ENCODE results near the gene MADD.

MADD gene

DNA sequence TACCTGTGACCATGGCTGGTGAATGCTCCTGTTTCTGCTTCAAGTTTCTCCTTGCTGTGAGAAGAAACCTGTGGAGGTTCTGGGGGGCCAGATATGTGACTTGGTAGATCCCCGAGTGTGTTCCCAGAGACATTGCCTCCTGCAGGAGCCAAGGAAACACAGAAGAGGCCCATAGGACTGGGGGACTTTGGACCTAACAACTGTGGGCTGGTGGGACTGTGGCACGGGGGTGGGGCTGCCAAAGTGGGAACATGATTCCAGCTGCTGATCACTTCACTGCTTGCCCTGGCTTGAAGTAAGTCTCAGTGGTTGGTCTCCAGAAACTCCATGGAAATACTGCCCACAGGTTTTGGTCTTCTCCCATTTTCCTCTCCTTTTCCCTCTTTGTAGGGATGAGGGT lies 16.3 kb upstream of the MADD start:
- no peak for DNase-seq

GRCh38 chr11:47254386-47254785 lies 15.5 kb upstream of the MADD start:
- DNase-seq: peak; percentile 96

DNA sequence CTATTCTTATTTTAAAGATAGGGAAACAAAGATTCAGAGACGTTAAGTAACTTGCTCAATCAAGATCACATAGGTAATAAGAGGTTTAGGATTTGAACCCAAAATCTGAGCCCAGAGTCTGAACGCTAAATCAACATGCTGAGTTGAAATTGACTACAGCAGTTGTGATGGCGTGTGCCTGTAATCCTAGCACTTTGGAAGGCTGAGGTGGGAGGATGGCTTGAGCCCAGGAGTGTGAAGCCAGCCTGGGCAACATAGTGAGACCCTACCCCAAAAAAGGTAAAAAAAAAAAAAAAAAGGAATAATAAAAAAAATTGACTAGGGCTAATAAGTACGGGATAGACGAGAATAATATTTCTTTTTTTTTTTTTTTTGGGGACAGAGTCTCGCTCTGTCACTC lies 13.6 kb upstream of the MADD start:
- no peak for DNase-seq

DNA sequence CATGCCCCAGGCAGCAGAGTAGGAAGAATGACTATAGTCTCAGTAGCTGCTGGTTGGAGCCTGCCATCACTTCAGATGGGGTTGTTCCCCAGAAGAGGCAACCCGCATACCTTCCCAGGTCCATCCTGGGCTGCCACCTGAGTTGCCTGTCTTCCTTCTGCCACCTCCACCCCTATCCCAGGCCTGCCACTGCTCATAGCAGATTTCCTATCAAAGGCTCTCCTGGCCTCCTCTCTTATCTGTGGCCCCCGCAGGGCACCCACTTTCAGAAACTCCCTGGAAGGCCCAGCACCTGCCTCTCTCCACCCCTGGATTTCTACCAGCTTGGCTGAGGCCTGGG lies 12.8 kb upstream of the MADD start:
- DNase-seq: no peak

DNA sequence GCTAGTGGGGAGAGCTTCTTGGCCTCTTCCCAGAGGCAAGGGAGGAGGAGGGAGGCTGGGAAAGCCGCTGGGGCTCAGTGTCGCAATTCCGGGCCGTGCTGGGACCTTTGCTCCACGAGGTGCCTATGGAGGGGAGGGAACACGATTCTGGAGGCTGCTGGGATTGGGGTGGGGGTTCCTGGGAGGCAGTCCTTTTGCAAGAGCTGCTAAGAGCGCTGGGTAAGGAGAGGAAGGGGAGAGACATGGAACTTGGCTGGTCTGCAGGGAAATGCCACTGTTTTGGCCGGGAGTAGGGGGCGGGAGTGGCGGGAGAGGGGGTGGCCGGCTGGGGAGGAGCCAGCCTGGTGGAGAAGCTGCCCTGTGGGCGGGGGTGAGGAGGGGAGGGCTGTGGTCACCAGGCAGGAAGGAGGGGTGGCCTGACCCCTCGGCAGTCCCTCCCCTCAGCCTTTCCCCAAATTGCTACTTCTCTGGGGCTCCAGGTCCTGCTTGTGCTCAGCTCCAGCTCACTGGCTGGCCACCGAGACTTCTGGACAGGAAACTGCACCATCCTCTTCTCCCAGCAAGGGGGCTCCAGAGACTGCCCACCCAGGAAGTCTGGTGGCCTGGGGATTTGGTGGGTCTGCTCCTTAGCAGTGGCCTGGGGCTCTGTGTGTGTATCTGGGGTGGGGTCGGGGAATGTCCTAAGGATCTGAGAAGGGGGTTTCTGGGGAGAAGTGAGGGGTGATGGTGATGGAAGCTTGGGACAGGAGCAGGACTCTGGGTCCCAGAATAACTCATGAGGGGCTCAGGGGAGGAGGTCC lies 12.2 kb upstream of the MADD start, which contains the start of gene NR1H3:
Gene NR1H3, plus strand, starts transcription at position 480 of the 800 bp plus-strand sequence. CDS start 1,221 bp downstream, outside the sequence.
- peak; percentile 92 for DNase-seq

GRCh38 chr11:47258317-47258902 lies 11.5 kb upstream of the MADD start:
- DNase-seq: no peak

GRCh38 chr11:47259232-47259977 lies 10.5 kb upstream of the MADD start:
- peak; percentile 61 for DNase-seq

GRCh38 chr11:47260366-47260765 lies 9.6 kb upstream of the MADD start:
- no peak for DNase-seq

- DNase-seq: no peak
These were observed 8.6 kb upstream of the MADD start for GRCh38 chr11:47261291-47261800.

DNA sequence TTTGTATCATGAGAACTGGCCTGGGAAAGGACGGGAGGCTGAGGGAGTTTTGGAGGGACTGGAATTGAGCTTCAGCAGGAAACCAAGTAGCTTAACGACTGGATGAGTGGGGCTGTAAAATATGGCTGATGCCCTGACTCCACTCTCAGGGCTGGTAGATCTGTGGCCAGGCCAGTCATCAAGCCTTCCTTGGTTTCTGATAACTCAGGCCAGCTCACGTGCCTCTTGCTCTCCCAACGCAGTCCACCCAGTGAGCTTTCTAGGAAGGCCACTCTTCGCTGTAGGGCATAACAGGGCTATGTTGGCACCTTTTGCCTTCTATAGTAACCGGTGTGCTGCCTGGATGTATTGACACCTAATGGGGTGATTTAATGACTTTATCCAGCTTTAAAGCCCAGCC lies 5.8 kb upstream of the MADD start:
- DNase-seq: no peak

- DNase-seq: no peak
These were observed 5.4 kb upstream of the MADD start for GRCh38 chr11:47264521-47264920.

DNA sequence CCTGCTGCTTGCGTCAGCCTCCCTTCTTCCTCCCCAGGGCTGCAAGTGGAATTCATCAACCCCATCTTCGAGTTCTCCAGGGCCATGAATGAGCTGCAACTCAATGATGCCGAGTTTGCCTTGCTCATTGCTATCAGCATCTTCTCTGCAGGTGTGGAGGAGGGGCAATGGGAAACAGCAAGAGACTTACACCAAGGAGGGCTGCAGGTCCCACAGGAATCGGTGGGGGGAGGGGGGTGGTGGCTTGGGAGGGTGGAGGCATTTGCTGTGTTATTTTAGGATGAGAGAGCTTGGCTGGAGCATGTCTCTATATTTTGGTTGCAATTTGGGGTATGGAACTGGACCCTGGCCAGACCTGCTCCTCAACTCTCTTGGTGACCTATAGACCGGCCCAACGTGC lies 2.1 kb upstream of the MADD start:
- DNase-seq: no peak

DNA sequence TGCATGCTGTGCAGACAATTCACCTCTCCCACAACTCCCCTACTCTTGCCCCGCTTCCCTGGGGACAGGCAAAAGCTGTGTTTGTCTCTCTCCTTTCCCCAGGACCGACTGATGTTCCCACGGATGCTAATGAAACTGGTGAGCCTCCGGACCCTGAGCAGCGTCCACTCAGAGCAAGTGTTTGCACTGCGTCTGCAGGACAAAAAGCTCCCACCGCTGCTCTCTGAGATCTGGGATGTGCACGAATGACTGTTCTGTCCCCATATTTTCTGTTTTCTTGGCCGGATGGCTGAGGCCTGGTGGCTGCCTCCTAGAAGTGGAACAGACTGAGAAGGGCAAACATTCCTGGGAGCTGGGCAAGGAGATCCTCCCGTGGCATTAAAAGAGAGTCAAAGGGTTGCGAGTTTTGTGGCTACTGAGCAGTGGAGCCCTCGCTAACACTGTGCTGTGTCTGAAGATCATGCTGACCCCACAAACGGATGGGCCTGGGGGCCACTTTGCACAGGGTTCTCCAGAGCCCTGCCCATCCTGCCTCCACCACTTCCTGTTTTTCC lies 1.4 kb upstream of the MADD start:
- DNase-seq: no peak

GRCh38 chr11:47269002-47269828 lies 718 bp upstream of the MADD start:
- DNase-seq: peak; percentile 76

DNA sequence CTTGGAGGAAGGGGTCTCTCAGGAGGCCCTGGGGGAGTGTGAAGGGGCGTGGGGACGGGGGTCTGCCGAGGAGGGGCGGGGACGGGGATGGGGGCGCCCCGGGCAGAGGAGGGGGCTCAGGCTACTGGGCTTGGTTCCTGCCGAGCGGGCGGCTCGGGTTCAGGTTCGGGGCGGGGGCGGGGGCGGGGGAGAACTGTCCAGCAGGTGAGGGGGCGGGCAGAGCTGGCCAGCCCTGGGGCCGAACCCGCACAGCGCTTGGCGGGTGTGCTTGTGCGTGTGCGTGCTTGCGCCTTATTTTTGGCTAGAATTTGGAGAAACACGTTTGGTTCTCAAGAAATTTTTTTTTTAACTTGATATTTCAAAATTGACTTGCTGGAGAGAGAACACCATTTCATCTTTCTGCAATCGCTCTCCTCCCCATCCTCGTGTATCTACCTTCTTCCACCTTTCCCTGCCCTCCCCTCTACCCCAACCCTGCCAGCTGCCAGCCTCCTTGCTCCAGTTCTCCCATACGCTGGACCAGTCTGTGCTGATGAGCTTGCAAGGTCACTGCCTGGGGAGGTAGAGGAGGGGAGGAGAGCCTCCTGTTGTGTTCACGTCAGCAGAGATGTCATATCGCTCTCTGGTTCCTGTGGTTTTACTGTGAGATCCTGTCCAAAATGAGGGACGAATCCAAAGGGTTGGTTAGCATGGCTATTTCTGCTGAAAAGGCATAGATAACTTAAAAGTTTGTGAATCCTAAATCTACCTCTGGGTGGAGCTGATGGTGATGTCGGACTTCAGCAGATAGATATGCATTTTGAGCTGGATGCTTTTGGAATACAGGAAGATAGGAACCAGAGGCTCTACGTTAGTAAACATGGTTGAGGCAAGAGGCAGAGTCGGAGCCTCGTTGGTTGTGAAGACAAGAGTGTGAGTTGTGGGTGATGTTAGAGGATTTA lies 668 bp downstream of the MADD start:
- peak; percentile 35 for DNase-seq

DNA sequence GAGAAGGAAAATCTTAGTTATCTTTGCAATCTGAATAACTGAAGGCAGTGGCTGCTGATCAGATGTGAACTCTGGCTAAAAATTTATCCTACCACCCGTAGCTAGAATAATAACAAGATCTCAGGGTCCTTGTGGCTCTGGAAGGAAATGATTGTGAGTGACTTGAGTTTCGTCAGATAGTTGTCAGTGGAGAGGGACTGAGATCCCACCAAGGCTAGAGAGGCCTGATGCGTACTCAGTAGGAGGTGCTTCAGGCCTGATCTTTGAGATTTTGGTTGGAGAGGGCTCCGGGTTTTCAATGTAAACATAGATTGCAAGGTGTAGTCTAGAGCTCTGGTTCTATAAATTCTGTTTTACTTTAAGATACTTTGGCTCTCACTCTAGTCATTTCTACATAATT lies 1.4 kb downstream of the MADD start:
- no peak for DNase-seq

GRCh38 chr11:47271961-47272661 lies 2.2 kb downstream of the MADD start:
- DNase-seq: no peak

- peak; percentile 34 for DNase-seq
These were observed 2.8 kb downstream of the MADD start for GRCh38 chr11:47272706-47273105.

DNA sequence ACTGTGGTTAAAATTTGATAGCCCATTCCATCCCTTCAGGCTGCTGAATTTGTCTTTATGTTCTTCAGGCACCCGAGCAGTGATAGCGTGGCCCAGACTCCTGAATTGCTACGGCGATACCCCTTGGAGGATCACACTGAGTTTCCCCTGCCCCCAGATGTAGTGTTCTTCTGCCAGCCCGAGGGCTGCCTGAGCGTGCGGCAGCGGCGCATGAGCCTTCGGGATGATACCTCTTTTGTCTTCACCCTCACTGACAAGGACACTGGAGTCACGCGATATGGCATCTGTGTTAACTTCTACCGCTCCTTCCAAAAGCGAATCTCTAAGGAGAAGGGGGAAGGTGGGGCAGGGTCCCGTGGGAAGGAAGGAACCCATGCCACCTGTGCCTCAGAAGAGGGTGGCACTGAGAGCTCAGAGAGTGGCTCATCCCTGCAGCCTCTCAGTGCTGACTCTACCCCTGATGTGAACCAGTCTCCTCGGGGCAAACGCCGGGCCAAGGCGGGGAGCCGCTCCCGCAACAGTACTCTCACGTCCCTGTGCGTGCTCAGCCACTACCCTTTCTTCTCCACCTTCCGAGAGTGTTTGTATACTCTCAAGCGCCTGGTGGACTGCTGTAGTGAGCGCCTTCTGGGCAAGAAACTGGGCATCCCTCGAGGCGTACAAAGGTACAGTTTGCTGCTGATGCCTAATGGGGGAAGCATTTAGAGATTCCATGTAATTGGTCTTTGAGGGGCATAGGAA lies 4.7 kb downstream of the MADD start:
- no peak for DNase-seq

- DNase-seq: no peak
These were observed 7.0 kb downstream of the MADD start for GRCh38 chr11:47276923-47277322.
